HL-60 (cell line): ENCODE measurements around the gene USP11.

Experiments
- GABPA ChIP-seq: IDR thresholded peaks from 2 replicates; pipeline ENCODE4 v1.6.1; 2012; ENCODE audit warnings: low read depth
- POLR2AphosphoS5 ChIP-seq: IDR thresholded peaks from 2 replicates; pipeline ENCODE4 v1.6.1; 2012; ENCODE audit warnings: low read depth
- TF ChIP-seq, protein P1 (sequence below): IDR thresholded peaks from one replicate; pipeline ENCODE4 v1.5.1; 2011; ENCODE audit warnings: low read length, control low read depth, inconsistent platforms; ENCODE audit not compliant: insufficient read depth
- TF ChIP-seq, protein P2 (sequence below): IDR thresholded peaks from 2 replicates; pipeline ENCODE4 v1.6.1; 2012; ENCODE audit warnings: low read depth; ENCODE audit not compliant: insufficient replicate concordance

DNA sequence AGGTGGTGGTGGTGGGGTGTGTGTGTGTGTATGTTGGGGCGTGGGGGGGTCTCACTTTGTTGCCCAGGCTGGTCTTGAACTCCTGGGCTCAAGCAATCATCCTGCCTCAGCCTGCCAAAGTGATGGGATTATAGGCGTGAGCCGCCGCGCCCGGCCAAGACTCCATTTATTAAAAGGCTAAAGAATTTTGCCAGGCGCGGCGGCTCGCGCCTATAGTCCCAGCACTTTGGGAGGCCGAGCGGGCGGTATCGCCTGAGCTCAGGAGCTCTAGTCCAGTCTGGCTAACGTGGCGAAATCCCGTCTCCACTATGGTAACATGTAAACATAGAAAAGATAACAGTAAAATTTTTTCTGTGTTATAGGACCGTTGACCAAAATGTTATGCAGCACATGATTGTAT lies 42.9 kb upstream of the USP11 start:
- TF ChIP-seq, protein P1, sequence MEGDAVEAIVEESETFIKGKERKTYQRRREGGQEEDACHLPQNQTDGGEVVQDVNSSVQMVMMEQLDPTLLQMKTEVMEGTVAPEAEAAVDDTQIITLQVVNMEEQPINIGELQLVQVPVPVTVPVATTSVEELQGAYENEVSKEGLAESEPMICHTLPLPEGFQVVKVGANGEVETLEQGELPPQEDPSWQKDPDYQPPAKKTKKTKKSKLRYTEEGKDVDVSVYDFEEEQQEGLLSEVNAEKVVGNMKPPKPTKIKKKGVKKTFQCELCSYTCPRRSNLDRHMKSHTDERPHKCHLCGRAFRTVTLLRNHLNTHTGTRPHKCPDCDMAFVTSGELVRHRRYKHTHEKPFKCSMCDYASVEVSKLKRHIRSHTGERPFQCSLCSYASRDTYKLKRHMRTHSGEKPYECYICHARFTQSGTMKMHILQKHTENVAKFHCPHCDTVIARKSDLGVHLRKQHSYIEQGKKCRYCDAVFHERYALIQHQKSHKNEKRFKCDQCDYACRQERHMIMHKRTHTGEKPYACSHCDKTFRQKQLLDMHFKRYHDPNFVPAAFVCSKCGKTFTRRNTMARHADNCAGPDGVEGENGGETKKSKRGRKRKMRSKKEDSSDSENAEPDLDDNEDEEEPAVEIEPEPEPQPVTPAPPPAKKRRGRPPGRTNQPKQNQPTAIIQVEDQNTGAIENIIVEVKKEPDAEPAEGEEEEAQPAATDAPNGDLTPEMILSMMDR, result no peak
- TF ChIP-seq, protein P2, sequence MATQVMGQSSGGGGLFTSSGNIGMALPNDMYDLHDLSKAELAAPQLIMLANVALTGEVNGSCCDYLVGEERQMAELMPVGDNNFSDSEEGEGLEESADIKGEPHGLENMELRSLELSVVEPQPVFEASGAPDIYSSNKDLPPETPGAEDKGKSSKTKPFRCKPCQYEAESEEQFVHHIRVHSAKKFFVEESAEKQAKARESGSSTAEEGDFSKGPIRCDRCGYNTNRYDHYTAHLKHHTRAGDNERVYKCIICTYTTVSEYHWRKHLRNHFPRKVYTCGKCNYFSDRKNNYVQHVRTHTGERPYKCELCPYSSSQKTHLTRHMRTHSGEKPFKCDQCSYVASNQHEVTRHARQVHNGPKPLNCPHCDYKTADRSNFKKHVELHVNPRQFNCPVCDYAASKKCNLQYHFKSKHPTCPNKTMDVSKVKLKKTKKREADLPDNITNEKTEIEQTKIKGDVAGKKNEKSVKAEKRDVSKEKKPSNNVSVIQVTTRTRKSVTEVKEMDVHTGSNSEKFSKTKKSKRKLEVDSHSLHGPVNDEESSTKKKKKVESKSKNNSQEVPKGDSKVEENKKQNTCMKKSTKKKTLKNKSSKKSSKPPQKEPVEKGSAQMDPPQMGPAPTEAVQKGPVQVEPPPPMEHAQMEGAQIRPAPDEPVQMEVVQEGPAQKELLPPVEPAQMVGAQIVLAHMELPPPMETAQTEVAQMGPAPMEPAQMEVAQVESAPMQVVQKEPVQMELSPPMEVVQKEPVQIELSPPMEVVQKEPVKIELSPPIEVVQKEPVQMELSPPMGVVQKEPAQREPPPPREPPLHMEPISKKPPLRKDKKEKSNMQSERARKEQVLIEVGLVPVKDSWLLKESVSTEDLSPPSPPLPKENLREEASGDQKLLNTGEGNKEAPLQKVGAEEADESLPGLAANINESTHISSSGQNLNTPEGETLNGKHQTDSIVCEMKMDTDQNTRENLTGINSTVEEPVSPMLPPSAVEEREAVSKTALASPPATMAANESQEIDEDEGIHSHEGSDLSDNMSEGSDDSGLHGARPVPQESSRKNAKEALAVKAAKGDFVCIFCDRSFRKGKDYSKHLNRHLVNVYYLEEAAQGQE, result no peak
- TF ChIP-seq POLR2AphosphoS5, result no peak
- no peak for TF ChIP-seq GABPA
